NCI-H2227 (cell line): Measurements from ENCODE around the gene ANKRD13B.

ENCODE experiments used
- DNase-seq: peaks from one replicate; lab custom pipeline; 2025; ENCODE audit not compliant: unreplicated experiment; lab: John Stamatoyannopoulos, UW

The ANKRD13B gene

DNA sequence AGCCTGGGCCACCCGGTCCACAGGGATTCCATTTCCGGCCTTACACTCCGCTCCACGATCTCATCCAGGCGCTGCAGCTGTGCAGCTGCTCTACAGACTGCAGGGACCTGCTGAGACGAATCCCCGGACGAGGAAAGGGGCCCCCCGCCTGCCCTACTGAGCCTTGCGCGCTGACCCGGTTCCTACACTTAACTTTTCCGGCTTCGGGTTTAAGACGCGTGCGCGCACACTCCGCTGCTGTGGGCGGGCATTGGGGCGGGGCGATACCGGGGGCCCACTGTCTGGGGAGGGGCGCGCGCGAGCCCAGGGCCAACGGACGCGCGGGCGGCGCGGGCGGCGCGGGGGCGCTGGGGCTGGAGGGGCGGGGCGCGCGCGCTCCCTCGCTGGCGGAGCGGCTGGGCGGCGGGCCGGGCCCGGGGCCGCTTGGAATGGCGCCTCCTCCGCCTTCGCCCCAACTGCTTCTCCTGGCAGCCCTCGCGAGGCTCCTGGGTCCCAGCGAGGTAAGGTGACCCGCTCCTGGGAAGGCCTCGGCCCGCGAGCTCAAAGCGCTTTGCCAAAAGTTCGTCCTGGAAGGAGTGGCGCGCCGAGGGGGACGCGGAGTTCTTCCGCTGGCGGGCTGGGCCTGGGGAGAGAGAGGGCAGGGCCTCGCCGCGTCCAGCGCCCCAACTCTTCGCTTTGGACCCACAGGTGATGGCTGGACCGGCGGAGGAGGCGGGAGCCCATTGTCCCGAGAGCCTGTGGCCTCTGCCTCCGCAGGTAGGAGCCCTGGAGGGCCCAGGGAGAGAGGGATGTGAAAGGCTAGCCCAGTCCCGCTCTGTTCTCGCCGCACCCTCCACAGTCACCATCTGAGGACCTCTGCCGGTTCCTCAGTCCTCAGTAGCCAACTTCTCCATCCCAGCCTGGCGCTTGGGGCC, 24.3 kb upstream of the ANKRD13B start, which contains the start of gene TP53I13:
TSS of gene TP53I13 (plus strand) at position 371 of the 914 bp plus-strand sequence. CDS start at position 429, 58 bp downstream.
- DNase-seq = peak; percentile 86

GRCh38 chr17:29569245-29569950, 23.5 kb upstream of the ANKRD13B start:
- no peak for DNase-seq

DNA sequence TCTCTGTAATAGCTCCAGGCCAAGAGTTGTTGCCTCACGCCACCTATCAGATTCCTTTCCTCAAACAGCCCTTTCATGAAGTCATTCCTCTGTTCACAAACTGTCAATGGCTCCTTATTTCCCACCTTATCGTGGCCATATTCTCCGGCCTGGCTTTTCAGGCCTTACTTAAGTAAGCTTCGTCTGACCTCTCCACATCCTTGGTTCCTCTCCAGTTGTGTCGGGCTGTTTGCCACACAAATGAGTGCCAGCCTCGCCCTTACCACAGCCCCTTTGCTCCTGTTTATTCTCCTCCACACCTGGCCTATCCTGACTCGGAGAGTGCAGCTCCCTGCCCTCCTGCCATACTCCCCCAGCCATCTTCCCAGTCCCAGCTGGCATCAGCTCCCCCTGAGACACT, 22.4 kb upstream of the ANKRD13B start:
- no peak for DNase-seq

GRCh38 chr17:29571486-29571882, 21.4 kb upstream of the ANKRD13B start:
- DNase-seq = no peak

GRCh38 chr17:29571883-29572681, 20.9 kb upstream of the ANKRD13B start:
- no peak for DNase-seq

- peak; percentile 16 for DNase-seq
Measured at GRCh38 chr17:29572691-29573557, 20.0 kb upstream of the ANKRD13B start.

DNA sequence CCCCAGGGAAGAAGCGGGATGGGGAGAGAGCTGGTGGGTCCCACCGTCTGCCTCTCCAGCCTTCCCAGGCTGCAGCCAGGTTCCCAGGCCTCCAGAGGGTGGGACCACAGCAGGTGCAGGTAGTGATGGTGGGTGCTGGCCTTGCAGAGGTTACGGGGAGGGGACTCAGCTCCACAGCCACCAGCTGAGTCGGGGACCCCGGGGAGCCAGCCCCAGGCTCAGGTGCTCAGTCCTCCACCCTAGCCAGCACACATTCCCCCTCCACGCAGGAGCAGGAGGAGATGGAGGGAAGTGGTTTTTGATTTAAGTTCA, 19.4 kb upstream of the ANKRD13B start:
- no peak for DNase-seq

- DNase-seq = no peak
Measured at GRCh38 chr17:29573871-29574731, 18.8 kb upstream of the ANKRD13B start.

GRCh38 chr17:29574732-29575510, 18.0 kb upstream of the ANKRD13B start:
- DNase-seq = no peak

- no peak for DNase-seq
Measured at GRCh38 chr17:29575511-29576213, 17.3 kb upstream of the ANKRD13B start.

DNA sequence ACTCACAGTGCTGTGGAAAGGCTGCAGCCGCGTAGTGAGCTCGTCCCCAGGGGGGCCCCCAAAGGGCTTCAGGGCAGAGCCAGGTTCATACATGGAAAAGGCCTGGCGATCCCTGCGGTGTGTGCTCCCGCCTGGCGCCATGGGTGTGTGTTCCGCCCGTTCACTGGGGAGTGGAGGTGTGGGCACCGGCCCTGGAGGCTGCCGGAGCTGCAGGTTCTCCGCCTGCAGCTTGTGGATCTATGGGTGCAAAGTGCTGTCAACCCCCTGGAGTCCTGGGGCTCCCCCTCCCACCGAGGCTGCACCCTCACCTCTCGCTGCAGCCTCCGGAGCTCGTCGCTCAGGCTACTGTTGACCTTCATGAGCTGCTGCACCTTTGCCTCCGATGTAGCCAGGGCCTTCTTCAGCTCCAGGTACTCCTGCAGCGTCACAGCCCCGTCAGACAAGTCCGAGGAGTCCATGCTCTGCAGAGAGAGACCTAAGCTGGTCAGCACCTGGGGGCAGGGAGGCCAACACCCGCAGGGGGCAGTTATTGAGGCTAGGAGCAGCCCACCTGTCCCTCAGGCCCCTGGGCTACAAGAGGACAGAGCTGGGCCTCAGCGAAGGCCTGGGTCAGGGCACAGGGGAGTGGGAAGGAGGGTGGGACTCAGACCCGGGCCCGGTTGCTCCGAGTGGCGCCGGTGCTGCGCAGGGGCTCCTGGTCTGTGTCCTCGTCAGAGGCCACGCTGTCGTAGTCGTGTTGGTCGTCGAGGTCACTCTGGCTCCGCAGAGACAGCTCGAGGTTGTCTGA, 16.5 kb upstream of the ANKRD13B start:
- no peak for DNase-seq

DNA sequence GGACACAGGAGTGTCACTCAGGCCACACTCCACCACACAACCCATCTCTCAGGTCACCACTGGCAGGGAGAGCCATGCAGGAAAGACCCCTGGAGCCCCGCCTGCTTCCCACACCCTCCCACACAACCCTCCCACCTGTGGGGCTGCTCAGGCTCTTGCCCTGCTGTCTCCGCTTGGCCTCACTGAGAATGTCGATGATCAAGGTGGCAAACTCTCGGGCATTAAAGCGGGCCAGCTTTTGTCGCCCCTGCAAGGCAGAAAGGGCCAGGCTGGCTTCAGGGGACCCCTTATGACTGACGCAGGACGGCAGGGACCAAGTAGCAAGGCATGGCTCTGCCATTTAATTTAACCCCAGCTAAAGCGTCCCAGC, 15.9 kb upstream of the ANKRD13B start:
- no peak for DNase-seq

GRCh38 chr17:29577385-29578211, 15.3 kb upstream of the ANKRD13B start:
- DNase-seq = no peak

GRCh38 chr17:29578626-29579485, 14.1 kb upstream of the ANKRD13B start:
- no peak for DNase-seq

DNA sequence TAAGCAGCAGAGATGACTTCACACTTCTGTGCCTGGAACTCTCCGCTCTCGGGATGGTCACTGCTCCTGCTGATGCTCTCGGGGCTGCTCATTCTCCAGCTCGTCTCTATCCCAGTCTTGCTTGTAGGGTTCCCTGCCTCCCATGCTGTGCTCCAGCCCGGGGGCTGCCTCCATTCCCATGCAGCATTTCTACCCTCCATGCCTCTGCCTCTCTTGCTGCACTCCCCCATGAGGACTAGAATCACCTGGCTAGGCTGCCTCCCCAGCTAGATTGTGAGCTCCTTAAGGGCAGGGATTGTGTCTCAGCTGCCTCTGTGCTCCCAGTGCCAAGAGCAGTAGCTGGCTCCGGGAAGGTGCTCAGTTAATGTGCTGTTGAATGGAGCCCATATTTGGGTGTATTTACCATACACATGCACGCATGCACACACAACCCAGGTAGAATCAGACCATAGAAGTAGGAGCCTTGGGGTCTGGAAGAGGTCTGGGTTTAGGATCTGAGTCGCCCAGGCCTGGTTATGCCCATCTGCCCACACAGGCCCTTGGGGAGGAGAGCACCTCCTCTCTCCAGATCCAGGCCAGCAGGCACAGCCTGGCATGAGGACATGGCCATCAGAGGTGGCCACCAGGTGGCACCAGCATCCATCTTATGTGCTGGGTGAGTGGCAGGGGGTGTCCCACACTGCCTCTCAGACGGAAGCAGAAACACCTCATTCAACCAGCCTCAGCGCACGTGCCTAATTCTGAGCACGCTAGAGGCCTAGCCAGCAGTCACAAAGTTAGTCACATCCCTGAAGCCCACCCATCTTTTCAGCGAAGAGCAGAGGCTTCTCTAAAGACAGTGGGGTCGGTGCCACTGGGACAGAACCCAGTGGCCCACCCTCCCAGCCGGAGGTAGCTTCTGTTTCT, 12.8 kb upstream of the ANKRD13B start:
- DNase-seq = peak; percentile 87
